HCT116 (cell line): ENCODE measurements around the gene ERICH3. TPM values are rescaled to one million over a fixed set of nuclear protein-coding genes. Genes with fewer than 3 reads are reported as not detected.

Experiments
- ATAC-seq: fragments of 200-7000 bp; cut with Tn5 transposase; 2 replicates; pipeline ENCODE4 v1.9.1; 2020; ENCODE audit warnings: mild to moderate bottlenecking, moderate library complexity
- Bru-seq: library from RNA; stranded (reverse); fragments of 400-500 nt; gene quantifications from one replicate; lab custom pipeline; 2021; lab: Mats Ljungman, UMichigan
- BruChase-seq, 2 experiments: library from RNA; stranded (reverse); fragments of 400-500 nt; gene quantifications; one replicate each; lab custom pipeline; 2021; lab: Mats Ljungman, UMichigan
- BruUV-seq: library from RNA; stranded (reverse); fragments of 400-500 nt; replicated peaks from 2 replicates; lab custom pipeline; 2021; lab: Mats Ljungman, UMichigan
- CTCF ChIA-PET: fragments of 300-600 bp; sonication (Branson Sonifier 250); formaldehyde crosslinking; loops from one replicate; lab custom pipeline; 2021; ENCODE audit warnings: antibody characterized with exemption; lab: Charles Lee
- POLR2A ChIA-PET: fragments of 300-600, 350-600 bp; sonication (Branson Sonifier 250); formaldehyde crosslinking; loops from one replicate; lab custom pipeline; 2021; ENCODE audit warnings: antibody characterized with exemption; lab: Charles Lee
- RAD21 ChIA-PET, 2 experiments: fragments of 300-600 bp; sonication (Branson Sonifier 250); formaldehyde crosslinking; loops; one replicate each; lab custom pipeline; 2023; ENCODE audit warnings: low total read pairs in 2 of 2; ENCODE audit not compliant: uncharacterized antibody in 2 of 2, unreplicated experiment in 2 of 2, low non-redundant PET in 1 of 2; lab: Charles Lee
- DNase-seq: peaks from one replicate; pipeline ENCODE4 v3.0.0-alpha.2; 2010; ENCODE audit warnings: low read depth, low spot score
- H2AFZ ChIP-seq: fragments of 200-600 bp; shearing (Covaris generic), sonication (generic); 2 replicates; pipeline ENCODE4 v1.6.1; 2017; ENCODE audit warnings: low read depth, mixed run types, mixed read lengths, antibody characterized with exemption, low read length; ENCODE audit not compliant: poor library complexity, severe bottlenecking
- H3K27ac ChIP-seq: 2 replicates; pipeline ENCODE4 v1.5.1; 2012; ENCODE audit warnings: low read depth, low read length
- H3K27me3 ChIP-seq: fragments of 200-600 bp; sonication (generic); 2 replicates; pipeline ENCODE4 v1.6.1; 2016; ENCODE audit warnings: mixed run types, low read length, mixed read lengths; ENCODE audit not compliant: insufficient read depth
- H3K36me3 ChIP-seq, 2 experiments: fragments of 200-500 bp in 1 of 2; fragments of 200-600 bp in 1 of 2; sonication (Bioruptor generic) in 1 of 2; sonication (generic) in 1 of 2; 2 replicates each; pipeline versions ENCODE4 v1.5.1 to v1.6.1; 2014 to 2016; ENCODE audit warnings: low read length in 2 of 2, inconsistent platforms in 1 of 2, mixed read lengths in 1 of 2, mixed run types in 1 of 2; ENCODE audit not compliant: insufficient read depth in 2 of 2, control insufficient read depth in 1 of 2
- H3K4me1 ChIP-seq, 2 experiments: fragments of 200-600 bp in 1 of 2; sonication (generic) in 1 of 2; 2 replicates each; pipeline versions ENCODE4 v1.5.1 to v1.6.1; 2012 to 2017; ENCODE audit warnings: low read length in 2 of 2, inconsistent platforms in 1 of 2, mild to moderate bottlenecking in 1 of 2, mixed read lengths in 1 of 2, mixed run types in 1 of 2, moderate library complexity in 1 of 2; ENCODE audit not compliant: insufficient read depth in 2 of 2, control insufficient read depth in 1 of 2
- H3K4me2 ChIP-seq: fragments of 200-600 bp; sonication (generic); 2 replicates; pipeline ENCODE4 v1.6.1; 2017; ENCODE audit warnings: mixed run types, low read length, mixed read lengths
- H3K4me3 ChIP-seq, 2 experiments: fragments of 200-600 bp in 1 of 2; sonication (generic) in 1 of 2; replicated peaks in 1 of 2; 2 replicates each; pipeline ENCODE4 v1.5.1; 2011 to 2016; ENCODE audit warnings: low read length in 2 of 2, control low read depth in 1 of 2, low read depth in 1 of 2, mild to moderate bottlenecking in 1 of 2, mixed read lengths in 1 of 2, mixed run types in 1 of 2
- H3K79me2 ChIP-seq: fragments of 200-600 bp; sonication (generic); 2 replicates; pipeline ENCODE4 v1.6.1; 2017; ENCODE audit warnings: mild to moderate bottlenecking, mixed run types, low read length, moderate library complexity, mixed read lengths; ENCODE audit not compliant: insufficient read depth
- H3K9ac ChIP-seq: fragments of 200-600 bp; sonication (generic); 2 replicates; pipeline ENCODE4 v1.6.1; 2016; ENCODE audit warnings: low read length, mixed read lengths
- H3K9me2 ChIP-seq: fragments of 200-600 bp; sonication (generic), shearing (Covaris generic); 2 replicates; pipeline ENCODE4 v1.6.1; 2017; ENCODE audit warnings: mixed run types, mild to moderate bottlenecking, moderate library complexity; ENCODE audit not compliant: insufficient read depth
- H3K9me3 ChIP-seq, 2 experiments: fragments of 200-500 bp in 1 of 2; fragments of 200-600 bp in 1 of 2; sonication (Bioruptor generic) in 1 of 2; sonication (generic) in 1 of 2; 2 replicates each; pipeline ENCODE4 v1.6.1; 2014 to 2017; ENCODE audit warnings: low read length in 2 of 2, mixed read lengths in 2 of 2, inconsistent platforms in 1 of 2, low read depth in 1 of 2, mild to moderate bottlenecking in 1 of 2, mixed run types in 1 of 2, moderate library complexity in 1 of 2; ENCODE audit not compliant: control insufficient read depth in 1 of 2, insufficient read depth in 1 of 2
- H4K20me1 ChIP-seq: fragments of 200-600 bp; sonication (generic), shearing (Covaris generic); 2 replicates; pipeline ENCODE4 v1.6.1; 2017; ENCODE audit warnings: mixed run types, mild to moderate bottlenecking, moderate library complexity; ENCODE audit not compliant: insufficient read depth
- CEBPB ChIP-seq: IDR thresholded peaks from 2 replicates; pipeline ENCODE4 v1.6.1; 2012; ENCODE audit warnings: low read depth
- FOSL1 ChIP-seq: IDR thresholded peaks from 2 replicates; pipeline ENCODE4 v1.6.1; 2012; ENCODE audit warnings: low read depth
- YY1 ChIP-seq: IDR thresholded peaks from 2 replicates; pipeline ENCODE4 v1.6.1; 2011; ENCODE audit warnings: low read length, low read depth, moderate library complexity, mild to moderate bottlenecking; ENCODE audit not compliant: insufficient replicate concordance; ENCODE audit errors: extremely low read depth
- intact Hi-C: fragments of 100-400 bp; cut with micrococcal nuclease; formaldehyde crosslinking; loops from 2 replicates; pipeline ENCODE4 v1.10.0; 2022
- long read RNA-seq: library from polyadenylated mRNA; unstranded; transcript quantifications from one replicate; pipeline ENCODE4 v2.0.0, GENCODE V29; 2021; ENCODE audit not compliant: unreplicated experiment
- polyA plus RNA-seq: library from polyadenylated mRNA; unstranded; fragments of >200 nt; gene quantifications from 2 replicates; pipeline ENCODE4 v1.2.1, GENCODE V29; 2012; ENCODE audit warnings: missing spikeins
- total RNA-seq: library from RNA; stranded (reverse); gene quantifications from one replicate; pipeline ENCODE4 v1.2.1, GENCODE V29; 2021; ENCODE audit not compliant: unreplicated experiment

ERICH3 gene, protein sequence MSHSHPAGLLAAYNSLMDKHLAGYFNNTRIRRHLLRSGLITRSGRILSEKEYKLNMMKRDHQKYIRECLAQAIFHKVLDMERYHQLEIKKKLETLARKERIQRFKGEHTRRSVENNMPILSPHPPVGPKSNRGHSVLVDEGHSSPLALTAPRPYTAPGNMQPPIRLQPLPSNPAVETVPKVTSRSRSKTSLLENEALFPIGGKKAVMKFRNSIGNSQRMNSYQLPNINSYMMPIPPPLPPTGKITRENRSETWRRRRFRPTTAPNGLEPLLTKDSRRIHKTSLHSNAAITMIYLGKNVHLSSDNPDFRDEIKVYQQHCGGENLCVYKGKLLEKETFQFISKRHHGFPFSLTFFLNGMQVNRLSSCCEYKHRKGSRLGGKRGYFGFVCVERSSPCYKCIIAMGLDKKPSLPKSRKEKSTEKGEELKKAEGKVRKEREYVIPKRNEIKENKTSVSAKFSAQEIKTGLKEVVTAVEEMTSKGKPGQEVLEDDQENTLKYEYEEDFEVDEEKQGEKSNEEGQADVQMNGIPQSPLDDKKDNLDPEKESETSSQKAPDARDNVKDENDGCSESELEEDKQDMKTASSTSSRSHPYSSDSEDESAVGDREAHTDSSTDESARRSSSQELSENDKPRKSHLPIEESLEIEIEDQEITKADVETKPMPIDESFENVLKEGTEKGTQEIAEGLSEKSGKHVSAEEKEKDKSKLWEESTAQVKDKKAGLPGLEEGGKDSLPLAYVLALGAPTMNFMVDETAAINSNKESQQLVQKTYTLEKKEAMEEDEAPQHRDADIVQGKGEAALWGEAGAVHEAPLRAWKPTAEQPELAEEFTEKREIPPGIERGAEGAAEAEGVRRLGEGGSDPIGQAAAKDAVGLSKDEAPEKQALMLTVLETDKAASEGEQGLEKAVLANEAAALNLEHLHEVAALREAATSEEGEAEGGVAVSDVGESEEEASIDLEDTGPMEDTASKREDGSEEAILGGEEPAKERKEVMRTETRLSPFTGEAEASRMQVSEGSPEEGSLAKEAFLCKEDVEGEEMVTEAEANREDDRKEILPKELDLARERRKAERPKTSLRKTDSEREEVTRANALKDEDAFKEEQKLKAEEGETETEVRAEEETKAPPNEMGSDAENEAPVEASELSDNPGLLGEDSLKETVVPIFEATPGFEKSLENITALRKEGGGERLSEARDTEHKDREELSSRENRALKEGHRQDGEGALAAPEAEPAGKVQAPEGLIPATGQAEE (N-terminal part only)
- total RNA-seq (not detected), Bru-seq, nascent RNA (not detected), BruChase-seq, experiment 1, labeled RNA remaining after a 6-hour chase (percentile 1 among the genes with signal in this experiment), BruChase-seq, experiment 2, labeled RNA remaining after a 2-hour chase (percentile 2 among the genes with signal in this experiment)
- polyA plus RNA-seq = not detected in 2 replicates
- long read RNA-seq = 0 reads

DNA sequence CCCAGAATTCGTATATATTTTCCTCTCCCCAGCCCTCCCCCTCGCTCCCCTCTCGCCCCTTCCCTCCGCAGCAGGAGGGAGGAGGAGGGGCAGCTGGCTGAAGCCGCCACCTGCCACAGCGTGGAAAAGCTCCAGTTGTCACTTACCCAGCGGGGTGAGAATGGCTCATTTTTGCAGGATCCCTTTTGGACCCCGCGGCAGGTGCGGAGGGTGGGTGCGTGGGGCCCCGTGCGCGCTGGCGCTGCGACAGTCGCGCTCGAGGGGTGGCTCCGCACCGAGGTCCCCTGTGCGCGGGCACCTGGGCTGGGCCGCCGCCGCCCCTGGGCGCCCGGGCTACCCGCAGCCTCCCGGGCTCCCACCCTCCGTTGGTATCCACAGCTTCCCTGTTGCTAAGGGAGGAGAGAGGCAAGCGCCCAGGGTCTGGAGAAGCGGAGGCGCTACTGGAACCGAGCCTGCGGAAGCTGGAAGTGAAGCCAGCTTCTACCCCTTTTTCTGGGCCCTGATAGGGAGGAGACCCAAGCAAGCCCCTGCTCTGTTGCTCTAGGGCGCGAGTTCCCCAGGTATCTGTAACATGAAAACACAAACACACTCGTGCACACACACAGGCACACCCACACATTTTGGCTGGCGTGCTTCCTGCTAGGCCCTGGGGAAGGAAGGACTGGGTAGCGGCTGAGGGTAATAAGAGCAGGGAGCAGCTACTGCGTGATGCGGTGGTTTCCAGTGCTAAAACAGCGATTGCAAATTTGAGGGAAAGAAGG lies at the start of gene ERICH3:
Gene ERICH3, minus strand, starts transcription at position 442 of the 761 bp plus-strand sequence. Its CDS starts 273 bp downstream, at position 169.
- H3K4me2 ChIP-seq = no peak within 1 kb of the TSS
- no peak for ATAC-seq

More for the DNA sequence above, at the start of gene ERICH3:
- no peaks in the 10 kb centered on the region for H4K20me1 ChIP-seq
- no peaks in the 10 kb centered on the region for H3K4me1 ChIP-seq
- no peak within 1 kb of the TSS for H3K4me3 ChIP-seq
- H3K9ac ChIP-seq = no peak within 1 kb of the TSS
- H2AFZ ChIP-seq = no peak within 1 kb of the TSS
- no TSS peak for BruUV-seq
- TF ChIP-seq FOSL1 (no peak), CEBPB (no peak), YY1 (no peak)
- no peak for DNase-seq
- H3K9me2 ChIP-seq = no peaks in the 10 kb centered on the region
- POLR2A ChIA-PET = no interaction called here
- intact Hi-C loops = no loop called here
- CTCF ChIA-PET = no interaction called here
- RAD21 ChIA-PET = no interaction called here
- H3K27me3 ChIP-seq = peaks cover 22% of the 10 kb centered on the region
- no peaks in the 10 kb centered on the region for H3K36me3 ChIP-seq
- H3K79me2 ChIP-seq = no peaks in the 10 kb centered on the region
- no peak within 1 kb of the TSS for H3K27ac ChIP-seq
- H3K9me3 ChIP-seq = no peaks in the 10 kb centered on the region
